ENCODE measurements around the gene PTDSS2.
A peak's percentile ranks its signal among the peaks of the same experiment; 100 is the strongest.

Gene PTDSS2

DNA sequence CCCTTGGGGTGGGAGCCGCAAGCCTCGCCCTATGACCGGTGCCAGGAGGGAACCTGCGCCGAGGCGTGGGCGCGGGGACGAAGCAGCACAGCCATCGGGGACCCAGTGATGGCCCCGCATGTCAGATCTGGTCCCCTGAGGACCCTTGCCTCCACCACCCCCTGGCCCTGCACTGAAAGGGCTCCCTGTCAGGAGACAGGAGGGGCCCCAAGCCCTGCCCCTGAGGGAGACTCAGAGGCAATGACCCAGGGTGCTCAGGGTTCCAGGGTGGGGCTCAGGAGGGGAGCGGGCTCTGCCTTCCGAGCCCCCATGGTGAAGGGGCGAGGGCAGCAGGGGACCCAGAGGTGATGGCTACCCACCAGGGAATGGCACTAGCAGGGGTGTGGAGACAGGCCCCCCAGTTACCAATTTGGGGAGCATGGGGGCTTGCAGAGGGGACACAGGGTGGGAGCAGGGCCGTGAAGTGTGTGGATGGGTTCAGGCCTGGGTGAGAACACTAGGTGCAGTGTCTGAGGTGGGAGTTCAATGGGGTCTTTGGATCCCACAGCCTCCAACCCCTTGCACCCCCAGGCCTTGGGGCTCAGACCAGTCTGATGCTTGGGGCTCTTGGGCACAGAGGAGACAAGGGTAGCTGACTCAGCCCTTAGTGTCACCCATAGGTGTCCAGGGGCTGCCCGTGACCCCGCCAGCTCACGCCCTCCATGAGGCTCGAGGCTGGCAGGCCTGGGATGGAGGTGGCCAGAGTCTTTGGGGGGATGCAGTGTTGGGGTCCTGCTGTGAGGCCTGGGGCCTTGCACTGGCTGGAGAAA, 87.7 kb downstream of the PTDSS2 start:
- peak overlapping the region; percentile 38 for H3K4me3 ChIP-seq (ENCODE audit: low read length)
- DNase-seq (ENCODE audit: low read depth), result no peak
- no peak for TF ChIP-seq CTCF (conservative IDR thresholded peaks at IDR 0.05; ENCODE audit: low read length)

DNA sequence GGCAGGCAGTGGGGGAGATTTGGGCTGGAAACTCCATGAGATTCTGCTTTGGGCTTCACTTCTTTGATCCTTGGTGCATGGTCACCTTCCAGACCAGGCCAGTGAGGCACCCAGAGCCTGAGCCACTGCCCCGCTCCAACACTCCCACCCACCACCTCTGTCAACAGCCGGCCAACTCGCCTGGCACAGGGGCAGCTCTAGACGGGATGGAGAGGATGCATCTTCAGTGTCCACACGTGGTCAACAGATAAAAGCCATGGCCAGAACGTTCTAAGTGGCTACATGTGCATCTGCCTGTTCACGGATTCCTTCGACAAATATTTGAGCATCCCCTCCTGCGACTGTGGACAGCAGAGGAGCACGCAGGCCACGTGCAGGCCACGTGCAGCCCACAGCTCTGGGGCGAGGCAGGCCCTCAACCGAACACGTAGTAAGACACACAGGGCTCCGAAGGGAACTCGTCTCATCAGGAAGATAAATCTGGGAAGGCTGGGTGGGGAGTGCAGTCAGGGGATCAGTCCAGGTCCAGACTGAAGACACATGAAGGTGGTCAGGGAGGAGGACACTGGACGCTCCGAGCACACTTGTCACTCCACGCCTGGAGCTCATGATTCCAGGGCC, 88.5 kb downstream of the PTDSS2 start:
- no peak for TF ChIP-seq CTCF (conservative IDR thresholded peaks at IDR 0.05; ENCODE audit: low read length)
- H3K4me3 ChIP-seq (ENCODE audit: low read length), result no peak overlapping the region
- DNase-seq (ENCODE audit: low read depth), result no peak

GRCh38 chr11:539971-540481, 89.9 kb downstream of the PTDSS2 start:
- DNase-seq (ENCODE audit: low read depth), result no peak
- no peak overlapping the region for H3K4me3 ChIP-seq (ENCODE audit: low read length)
- TF ChIP-seq CTCF (conservative IDR thresholded peaks at IDR 0.05; ENCODE audit: low read length), result no peak

Data from AG10803 (cell line).